ENCODE measurements around the gene ZC3HAV1.

The ZC3HAV1 gene

GRCh38 chr7:139041378-139042085, 68.0 kb downstream of the ZC3HAV1 start:
- no peak for DNase-seq
- H3F3A ChIP-seq (ENCODE audit: insufficient read depth, low read length): 0 out of 2 replicates have a peak, but pooled peaks cover 4% of the 10 kb centered on the region
- no peak overlapping the region for H3K9ac ChIP-seq (ENCODE audit: low read length)
- H3K27me3 ChIP-seq (replicated peaks; ENCODE audit: insufficient read depth, low read length): no peaks in the 10 kb centered on the region
- H3K4me1 ChIP-seq (ENCODE audit: low read length): 0 out of 2 replicates have a peak, but pooled peaks cover 7% of the 10 kb centered on the region
- H3K79me2 ChIP-seq (ENCODE audit: low read length): no peaks in the 10 kb centered on the region
- H3K4me2 ChIP-seq (ENCODE audit: low read depth, low read length): no peak overlapping the region
- H3K27ac ChIP-seq (ENCODE audit: low read length): no peak overlapping the region
- no peaks in the 10 kb centered on the region; the same call in 1 of the 2 replicates for H3K36me3 ChIP-seq (replicated peaks; ENCODE audit: insufficient read depth, low read length)
- no peak overlapping the region for H2AFZ ChIP-seq (ENCODE audit: low read length)
- H3K4me3 ChIP-seq (ENCODE audit: low read length): no peak overlapping the region
- H3K9me3 ChIP-seq (replicated peaks; ENCODE audit: insufficient read depth, low read length): no peaks in the 10 kb centered on the region
- H4K20me1 ChIP-seq (ENCODE audit: insufficient read depth, low read length): no peaks in the 10 kb centered on the region
- TF ChIP-seq CTCF (IDR thresholded peaks at IDR 0.05; ENCODE audit: low read length) (no peak), EZH2 (optimal IDR thresholded peaks at IDR 0.05; ENCODE audit: low read depth, low read length) (no peak), EZH2phosphoT487 (IDR thresholded peaks at IDR 0.05; ENCODE audit: low read length) (no peak)
- no peaks in the 10 kb centered on the region for H3K9me2 ChIP-seq (replicated peaks; ENCODE audit: insufficient read depth, low read length)

DNA sequence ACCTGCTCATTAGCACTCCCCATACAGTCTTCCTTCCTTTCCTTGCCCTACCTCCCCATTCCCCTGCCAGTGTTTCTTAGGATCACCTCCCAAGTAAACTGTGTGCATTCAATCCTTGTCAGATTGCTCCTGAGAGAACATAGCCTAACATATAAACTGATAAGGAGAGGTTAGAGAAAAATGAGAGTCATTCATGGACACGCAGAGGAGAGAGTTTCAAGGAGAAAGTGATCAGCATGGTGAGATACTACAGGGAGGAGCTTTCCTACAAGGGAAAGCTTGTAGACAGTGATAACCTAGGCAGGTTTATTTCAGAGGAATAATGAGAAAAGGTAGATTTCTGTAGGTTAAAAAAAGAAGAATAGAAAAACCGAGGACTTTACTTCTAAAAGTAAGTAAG, 70.8 kb downstream of the ZC3HAV1 start:
- Histone ChIP-seq H3K27me3 (replicated peaks; ENCODE audit: insufficient read depth, low read length) (no peaks in the 10 kb centered on the region), H2AFZ (ENCODE audit: low read length) (no peak overlapping the region), H3K4me3 (ENCODE audit: low read length) (no peak overlapping the region), H3K79me2 (ENCODE audit: low read length) (no peaks in the 10 kb centered on the region), H3K9me3 (replicated peaks; ENCODE audit: insufficient read depth, low read length) (no peaks in the 10 kb centered on the region), H3K4me2 (ENCODE audit: low read depth, low read length) (no peak overlapping the region), H3K4me1 (ENCODE audit: low read length) (no peaks in the 10 kb centered on the region), H3K36me3 (replicated peaks; ENCODE audit: insufficient read depth, low read length) (no peaks in the 10 kb centered on the region), H3K9ac (ENCODE audit: low read length) (no peak overlapping the region), H4K20me1 (ENCODE audit: insufficient read depth, low read length) (no peaks in the 10 kb centered on the region), H3F3A (ENCODE audit: insufficient read depth, low read length) (no peaks in the 10 kb centered on the region), H3K27ac (ENCODE audit: low read length) (no peak overlapping the region), H3K9me2 (replicated peaks; ENCODE audit: insufficient read depth, low read length) (no peaks in the 10 kb centered on the region)
- TF ChIP-seq CTCF (IDR thresholded peaks at IDR 0.05; ENCODE audit: low read length): no peak
- TF ChIP-seq EZH2 (optimal IDR thresholded peaks at IDR 0.05; ENCODE audit: low read depth, low read length): no peak
- no peak for TF ChIP-seq EZH2phosphoT487 (IDR thresholded peaks at IDR 0.05; ENCODE audit: low read length)
- no peak for DNase-seq

DNA sequence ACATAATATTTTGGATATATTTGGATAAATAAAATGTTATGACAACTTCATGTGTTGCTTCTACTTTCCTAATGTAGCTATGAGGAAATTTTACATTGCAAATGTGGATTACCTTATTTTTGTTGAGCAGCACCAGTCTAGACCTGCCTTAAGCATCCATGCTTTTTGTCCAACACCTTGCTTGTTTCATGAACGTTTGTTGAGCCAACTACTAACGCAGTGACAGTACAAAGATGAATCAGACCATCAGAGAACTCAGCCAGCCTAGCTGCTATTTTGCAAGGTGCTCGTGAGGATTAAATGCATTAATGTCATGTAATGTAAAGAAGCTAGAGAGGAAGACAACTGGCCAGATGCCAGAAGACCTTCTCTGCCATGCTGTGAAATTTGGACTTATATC, 72.6 kb downstream of the ZC3HAV1 start:
- Histone ChIP-seq H3K4me3 (ENCODE audit: low read length) (no peak overlapping the region), H3K36me3 (replicated peaks; ENCODE audit: insufficient read depth, low read length) (no peaks in the 10 kb centered on the region), H3K9me3 (replicated peaks; ENCODE audit: insufficient read depth, low read length) (no peaks in the 10 kb centered on the region), H4K20me1 (ENCODE audit: insufficient read depth, low read length) (no peaks in the 10 kb centered on the region), H3K27ac (ENCODE audit: low read length) (no peak overlapping the region), H3K9me2 (replicated peaks; ENCODE audit: insufficient read depth, low read length) (no peaks in the 10 kb centered on the region), H3K4me2 (ENCODE audit: low read depth, low read length) (no peak overlapping the region), H3K27me3 (replicated peaks; ENCODE audit: insufficient read depth, low read length) (no peaks in the 10 kb centered on the region), H2AFZ (ENCODE audit: low read length) (no peak overlapping the region), H3F3A (ENCODE audit: insufficient read depth, low read length) (no peaks in the 10 kb centered on the region), H3K9ac (ENCODE audit: low read length) (no peak overlapping the region), H3K4me1 (ENCODE audit: low read length) (no peaks in the 10 kb centered on the region), H3K79me2 (ENCODE audit: low read length) (no peaks in the 10 kb centered on the region)
- DNase-seq: no peak
- TF ChIP-seq EZH2phosphoT487 (IDR thresholded peaks at IDR 0.05; ENCODE audit: low read length) (no peak), CTCF (IDR thresholded peaks at IDR 0.05; ENCODE audit: low read length) (no peak), EZH2 (optimal IDR thresholded peaks at IDR 0.05; ENCODE audit: low read depth, low read length) (no peak)

Data from MM.1S (cell line).